Vagina (tissue), 2 donors: Measurements from ENCODE around the gene GSG1L. TPM values are rescaled to one million over a fixed set of nuclear protein-coding genes. Genes with fewer than 3 reads are reported as not detected.

Experiments
- DNase-seq, 2 donors: peaks; one replicate each; pipeline ENCODE4 v3.0.0-alpha.2; 2017; ENCODE audit errors: extremely low spot score in 2 of 2
- H3K27ac ChIP-seq: fragments of 200-600 bp; sonication (generic); one replicate; pipeline ENCODE4 v1.5.1; 2019
- H3K27me3 ChIP-seq: fragments of 200-600 bp; sonication (generic); one replicate; pipeline ENCODE4 v1.5.1; 2019
- H3K36me3 ChIP-seq, 2 donors: fragments of 200-600 bp; sonication (generic); one replicate each; pipeline ENCODE4 v1.5.1; 2017 to 2019
- H3K4me1 ChIP-seq: fragments of 200-600 bp; sonication (generic); one replicate; pipeline ENCODE4 v1.5.1; 2019
- H3K4me3 ChIP-seq, 2 donors: fragments of 200-600 bp; sonication (generic); 1 replicate in 1 of 2; 2 replicates in 1 of 2; pipeline ENCODE4 v1.5.1; 2016 to 2019
- H3K9me3 ChIP-seq: fragments of 200-600 bp; sonication (generic); one replicate; pipeline ENCODE4 v1.5.1; 2019
- POLR2A ChIP-seq, 2 donors: fragments of 450-650 bp; IDR thresholded peaks; one replicate each; pipeline ENCODE4 v1.6.1; 2017; ENCODE audit warnings: antibody characterized with exemption in 2 of 2, mild to moderate bottlenecking in 2 of 2, moderate library complexity in 2 of 2
- POLR2AphosphoS5 ChIP-seq, 2 donors: sonication (generic); formaldehyde crosslinking; IDR thresholded peaks; one replicate each; pipeline ENCODE4 v1.9.0; 2017; ENCODE audit warnings: antibody characterized with exemption in 2 of 2, mild to moderate bottlenecking in 2 of 2, low read depth in 1 of 2; ENCODE audit not compliant: insufficient read depth in 1 of 2
- intact Hi-C: fragments of 100-400 bp; cut with DNase I; formaldehyde crosslinking; loops from one replicate; pipeline ENCODE4 v1.15.1; 2023
- total RNA-seq: library from RNA; depleted of rRNA; stranded (reverse); fragments of >200 nt; gene quantifications from one replicate; pipeline ENCODE4 v1.2.3, GENCODE V29; 2016
- TF ChIP-seq, protein P1 (sequence below), 3 experiments: fragments of 450-650 bp in 2 of 3; fragments of 200-600 bp in 1 of 3; sonication (generic) in 1 of 3; IDR thresholded peaks; one replicate each; pipeline ENCODE4 v1.5.1; 2017 to 2019; ENCODE audit warnings: antibody characterized with exemption in 3 of 3, mild to moderate bottlenecking in 2 of 3, moderate library complexity in 2 of 3

The GSG1L gene
- total RNA-seq: not detected

DNA sequence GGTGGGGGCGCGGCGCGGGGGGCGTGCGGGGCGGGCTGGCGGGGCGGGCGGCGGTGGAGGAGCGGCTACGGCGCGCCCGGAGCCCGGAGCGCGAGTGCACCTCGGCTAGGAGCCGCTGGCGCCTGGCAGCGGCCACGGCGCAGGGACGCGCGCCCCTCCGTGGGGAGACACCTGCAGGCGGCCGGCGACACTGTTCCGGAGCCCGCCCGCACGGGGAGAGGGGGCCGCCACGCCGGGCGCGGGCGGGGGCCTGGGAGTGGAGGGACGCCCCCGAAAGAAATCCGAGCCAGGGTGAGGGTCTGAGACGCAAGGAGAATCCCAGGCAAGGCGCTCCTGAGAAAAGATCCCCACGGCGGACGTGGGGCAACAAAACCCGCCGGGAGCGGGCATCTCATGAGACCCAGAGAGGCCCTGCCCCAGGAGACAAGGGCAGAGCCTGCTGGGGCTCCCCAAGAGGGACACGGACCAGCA, at the start of gene GSG1L:
Gene GSG1L, minus strand, starts transcription at position 124 of the 471 bp plus-strand sequence. CDS start 290 bp downstream, outside the sequence.
- no peak for DNase-seq
- Histone ChIP-seq H3K27ac (no peak within 1 kb of the TSS), H3K4me1 (no peaks in the 10 kb centered on the region), H3K9me3 (no peaks in the 10 kb centered on the region), H3K36me3 (no peaks in the 10 kb centered on the region), H3K4me3 (peak within 1 kb of the TSS in 1 of 2 donors; percentile 37), H3K27me3 (peaks cover 4% of the 10 kb centered on the region)
- intact Hi-C loops: no loop called here
- TF ChIP-seq, protein P1, sequence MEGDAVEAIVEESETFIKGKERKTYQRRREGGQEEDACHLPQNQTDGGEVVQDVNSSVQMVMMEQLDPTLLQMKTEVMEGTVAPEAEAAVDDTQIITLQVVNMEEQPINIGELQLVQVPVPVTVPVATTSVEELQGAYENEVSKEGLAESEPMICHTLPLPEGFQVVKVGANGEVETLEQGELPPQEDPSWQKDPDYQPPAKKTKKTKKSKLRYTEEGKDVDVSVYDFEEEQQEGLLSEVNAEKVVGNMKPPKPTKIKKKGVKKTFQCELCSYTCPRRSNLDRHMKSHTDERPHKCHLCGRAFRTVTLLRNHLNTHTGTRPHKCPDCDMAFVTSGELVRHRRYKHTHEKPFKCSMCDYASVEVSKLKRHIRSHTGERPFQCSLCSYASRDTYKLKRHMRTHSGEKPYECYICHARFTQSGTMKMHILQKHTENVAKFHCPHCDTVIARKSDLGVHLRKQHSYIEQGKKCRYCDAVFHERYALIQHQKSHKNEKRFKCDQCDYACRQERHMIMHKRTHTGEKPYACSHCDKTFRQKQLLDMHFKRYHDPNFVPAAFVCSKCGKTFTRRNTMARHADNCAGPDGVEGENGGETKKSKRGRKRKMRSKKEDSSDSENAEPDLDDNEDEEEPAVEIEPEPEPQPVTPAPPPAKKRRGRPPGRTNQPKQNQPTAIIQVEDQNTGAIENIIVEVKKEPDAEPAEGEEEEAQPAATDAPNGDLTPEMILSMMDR (IDR thresholded peaks at IDR 0.05): no peak
- TF ChIP-seq POLR2AphosphoS5 (IDR thresholded peaks at IDR 0.05; ENCODE audit: insufficient read depth in 1 of 2, low read depth in 1 of 2) (no peak), POLR2A (IDR thresholded peaks at IDR 0.05) (no peak)

DNA sequence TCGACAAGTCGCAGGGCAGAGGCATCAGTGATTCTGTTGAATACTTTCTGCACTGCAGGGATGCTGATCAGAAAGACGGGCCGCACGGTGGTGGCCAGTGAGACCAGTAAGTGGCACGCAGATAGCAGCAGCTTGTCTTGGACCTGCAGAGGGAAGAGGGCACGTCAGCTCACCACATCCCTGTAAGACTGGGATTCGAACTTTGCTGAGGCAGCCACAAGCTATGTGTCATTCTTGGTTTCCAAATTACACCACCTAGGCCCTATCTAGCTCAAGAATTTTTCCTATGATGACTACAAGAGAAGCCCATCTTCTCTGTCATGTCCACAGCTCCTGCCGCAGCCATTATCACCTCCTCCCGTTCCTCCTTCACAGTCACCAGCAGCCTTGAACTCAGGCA, 49.4 kb upstream of the GSG1L start:
- intact Hi-C loops: no loop called here
- H3K4me1 ChIP-seq: peaks cover 11% of the 10 kb centered on the region
- H3K27ac ChIP-seq: no peak overlapping the region
- no peaks in the 10 kb centered on the region for H3K9me3 ChIP-seq
- no peak for DNase-seq
- no peaks in the 10 kb centered on the region for H3K27me3 ChIP-seq
- peaks cover 0 to 63% of the 10 kb centered on the region in 2 donors for H3K36me3 ChIP-seq
- no peak for TF ChIP-seq POLR2A (IDR thresholded peaks at IDR 0.05)
- TF ChIP-seq POLR2AphosphoS5 (IDR thresholded peaks at IDR 0.05; ENCODE audit: insufficient read depth in 1 of 2, low read depth in 1 of 2): no peak
- TF ChIP-seq, protein P1 (IDR thresholded peaks at IDR 0.05): no peak
- no peak overlapping the region for H3K4me3 ChIP-seq

DNA sequence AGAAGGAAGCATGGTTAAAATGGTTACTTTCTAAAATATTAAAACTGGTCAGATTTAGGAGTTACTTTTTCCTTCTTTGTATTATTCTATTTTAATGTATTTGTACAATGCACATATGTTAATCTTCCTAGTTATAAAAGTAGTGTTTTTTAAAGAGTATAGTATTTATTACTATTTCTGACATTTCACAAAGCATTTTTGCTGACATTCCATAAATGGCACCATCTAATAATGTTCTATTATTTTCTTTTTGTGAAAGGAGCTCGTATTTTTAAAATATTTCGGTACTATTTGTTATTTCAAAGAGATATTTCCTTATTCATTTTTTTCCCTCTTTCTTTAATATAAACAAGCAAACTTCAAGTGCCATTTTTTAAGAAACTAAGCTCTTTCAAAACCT, 47.5 kb upstream of the GSG1L start:
- intact Hi-C loops: no loop called here
- H3K4me1 ChIP-seq: peaks cover 14% of the 10 kb centered on the region
- no peak overlapping the region for H3K27ac ChIP-seq
- no peaks in the 10 kb centered on the region for H3K27me3 ChIP-seq
- no peak for TF ChIP-seq POLR2AphosphoS5 (IDR thresholded peaks at IDR 0.05; ENCODE audit: insufficient read depth in 1 of 2, low read depth in 1 of 2)
- TF ChIP-seq, protein P1 (IDR thresholded peaks at IDR 0.05): no peak
- TF ChIP-seq POLR2A (IDR thresholded peaks at IDR 0.05): no peak
- no peak overlapping the region for H3K4me3 ChIP-seq
- no peak for DNase-seq
- peaks cover 0 to 61% of the 10 kb centered on the region in 2 donors for H3K36me3 ChIP-seq
- H3K9me3 ChIP-seq: no peaks in the 10 kb centered on the region

DNA sequence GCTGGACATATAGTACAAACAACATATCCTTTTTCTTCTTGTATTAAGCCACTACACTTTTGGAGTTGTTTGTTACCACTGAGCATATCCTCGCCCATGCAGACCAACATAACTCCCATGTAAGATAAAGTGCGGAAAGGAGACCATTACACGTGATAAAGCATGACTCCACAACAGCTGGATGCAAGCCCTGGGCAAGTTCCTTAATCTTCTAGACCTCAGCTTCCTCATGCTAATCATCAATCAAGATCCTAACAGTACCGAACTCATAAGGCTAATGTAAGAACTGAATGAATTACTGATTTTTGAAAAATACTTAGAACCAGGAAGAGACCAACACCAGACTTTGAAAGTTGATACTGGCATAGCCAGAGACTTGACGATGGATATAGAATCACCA, 47.0 kb upstream of the GSG1L start:
- intact Hi-C loops: no loop called here
- no peak for DNase-seq

DNA sequence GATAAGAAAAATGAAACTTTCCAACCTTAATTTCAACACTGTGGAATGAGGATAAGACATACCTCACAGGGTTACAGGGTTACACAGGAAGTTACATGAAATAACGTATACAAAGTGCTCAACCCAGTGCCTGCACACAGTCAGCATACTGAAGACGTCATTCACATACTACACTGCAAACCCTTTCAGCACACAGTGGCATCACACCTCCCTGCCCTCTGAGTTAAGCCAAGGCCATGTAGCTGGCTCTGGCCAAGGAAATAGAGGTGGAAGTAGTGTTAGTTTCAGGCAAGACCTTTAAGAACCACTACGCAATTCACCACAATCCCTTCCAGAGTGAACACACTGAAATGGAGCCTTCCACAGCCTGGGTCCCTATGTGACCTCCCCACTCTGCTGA, 46.6 kb upstream of the GSG1L start:
- Histone ChIP-seq H3K4me1 (peaks cover 14% of the 10 kb centered on the region), H3K36me3 (peaks cover 0 to 60% of the 10 kb centered on the region in 2 donors), H3K27me3 (no peaks in the 10 kb centered on the region), H3K9me3 (no peaks in the 10 kb centered on the region), H3K4me3 (no peak overlapping the region), H3K27ac (no peak overlapping the region)
- DNase-seq: no peak
- intact Hi-C loops: no loop called here
- TF ChIP-seq POLR2AphosphoS5 (IDR thresholded peaks at IDR 0.05; ENCODE audit: insufficient read depth in 1 of 2, low read depth in 1 of 2) (no peak), POLR2A (IDR thresholded peaks at IDR 0.05) (no peak)
- TF ChIP-seq, protein P1 (IDR thresholded peaks at IDR 0.05): no peak

More for the DNA sequence above, 47.0 kb upstream of the GSG1L start:
- H3K9me3 ChIP-seq: no peaks in the 10 kb centered on the region
- no peak overlapping the region for H3K4me3 ChIP-seq
- no peaks in the 10 kb centered on the region for H3K27me3 ChIP-seq
- H3K4me1 ChIP-seq: peaks cover 14% of the 10 kb centered on the region
- H3K36me3 ChIP-seq: peaks cover 0 to 61% of the 10 kb centered on the region in 2 donors
- TF ChIP-seq, protein P1 (IDR thresholded peaks at IDR 0.05): no peak
- TF ChIP-seq POLR2AphosphoS5 (IDR thresholded peaks at IDR 0.05; ENCODE audit: insufficient read depth in 1 of 2, low read depth in 1 of 2) (no peak), POLR2A (IDR thresholded peaks at IDR 0.05) (no peak)
- no peak overlapping the region for H3K27ac ChIP-seq
